MM.1S (cell line): Measurements from ENCODE around the gene PADI2.

Experiments
- EZH2 ChIP-seq: fragments of 300-600 bp; sonication (generic); optimal IDR thresholded peaks from 2 replicates; pipeline ENCODE3; 2017; ENCODE audit warnings: low read depth, mild to moderate bottlenecking, antibody characterized with exemption, low read length, mixed read lengths
- TF ChIP-seq, protein P1 (sequence below): fragments of 300-600 bp; sonication (generic); IDR thresholded peaks from 2 replicates; pipeline ENCODE4 v1.5.1; 2016; ENCODE audit warnings: antibody characterized with exemption, low read length, mixed read lengths

DNA sequence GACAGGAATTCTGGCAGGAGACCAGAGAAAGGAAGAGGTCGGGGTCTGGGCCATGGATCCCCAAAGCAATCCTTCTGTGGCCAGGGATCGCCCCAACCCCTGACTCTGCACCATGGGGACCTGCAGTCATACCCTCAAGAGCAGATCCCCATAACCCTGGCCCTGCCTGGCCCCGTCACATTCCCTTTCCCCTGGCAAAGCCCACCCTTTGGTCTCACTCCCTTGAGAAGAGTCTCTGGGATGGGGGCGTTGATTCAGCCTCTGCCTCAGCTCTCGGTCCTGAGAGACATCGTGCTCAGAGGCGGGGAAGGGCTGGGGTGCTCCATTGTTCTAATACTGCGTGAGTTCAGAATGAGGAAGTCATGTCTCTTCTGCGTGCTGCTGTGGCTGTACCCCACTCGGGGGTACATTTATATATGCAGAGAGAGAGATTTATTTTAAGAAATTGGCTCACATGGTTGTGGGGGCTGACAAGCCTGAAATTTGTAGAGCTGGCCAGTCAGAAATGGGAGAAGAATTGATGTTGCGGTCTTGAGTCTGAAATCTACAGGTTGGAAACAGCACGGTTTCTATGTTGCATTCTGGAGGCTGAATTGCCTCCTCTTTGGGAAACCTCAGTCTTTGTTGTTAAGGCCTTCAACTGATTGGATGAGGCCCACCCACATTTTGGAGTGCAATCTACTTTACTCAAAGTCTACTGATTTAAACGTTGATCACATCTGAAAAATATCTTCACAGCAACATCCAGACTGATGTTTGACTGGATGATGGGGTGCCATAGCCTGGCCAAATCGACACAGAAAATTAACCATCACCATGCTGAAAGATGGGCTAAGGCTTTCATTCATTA, 4.2 kb upstream of the PADI2 start:
- TF ChIP-seq, protein P1, sequence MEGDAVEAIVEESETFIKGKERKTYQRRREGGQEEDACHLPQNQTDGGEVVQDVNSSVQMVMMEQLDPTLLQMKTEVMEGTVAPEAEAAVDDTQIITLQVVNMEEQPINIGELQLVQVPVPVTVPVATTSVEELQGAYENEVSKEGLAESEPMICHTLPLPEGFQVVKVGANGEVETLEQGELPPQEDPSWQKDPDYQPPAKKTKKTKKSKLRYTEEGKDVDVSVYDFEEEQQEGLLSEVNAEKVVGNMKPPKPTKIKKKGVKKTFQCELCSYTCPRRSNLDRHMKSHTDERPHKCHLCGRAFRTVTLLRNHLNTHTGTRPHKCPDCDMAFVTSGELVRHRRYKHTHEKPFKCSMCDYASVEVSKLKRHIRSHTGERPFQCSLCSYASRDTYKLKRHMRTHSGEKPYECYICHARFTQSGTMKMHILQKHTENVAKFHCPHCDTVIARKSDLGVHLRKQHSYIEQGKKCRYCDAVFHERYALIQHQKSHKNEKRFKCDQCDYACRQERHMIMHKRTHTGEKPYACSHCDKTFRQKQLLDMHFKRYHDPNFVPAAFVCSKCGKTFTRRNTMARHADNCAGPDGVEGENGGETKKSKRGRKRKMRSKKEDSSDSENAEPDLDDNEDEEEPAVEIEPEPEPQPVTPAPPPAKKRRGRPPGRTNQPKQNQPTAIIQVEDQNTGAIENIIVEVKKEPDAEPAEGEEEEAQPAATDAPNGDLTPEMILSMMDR, result no peak
- no peak for TF ChIP-seq EZH2
